ENCODE results near the gene ATF6B.

The ATF6B gene

GRCh38 chr6:32168350-32168749, 40.3 kb upstream of the ATF6B start:
- no peak overlapping the region for H3K4me3 ChIP-seq (ENCODE audit: low read depth in 1 of 2, low read length in 2 of 2)
- H3K27me3 ChIP-seq (ENCODE audit: control insufficient read depth in 1 of 2, insufficient read depth in 2 of 2, low read length in 2 of 2) = no peaks in the 10 kb centered on the region
- no peaks in the 10 kb centered on the region for H3K4me1 ChIP-seq (ENCODE audit: insufficient read depth, low read length)
- no peak overlapping the region for H3K27ac ChIP-seq (ENCODE audit: low read depth, low read length)
- H3K9ac ChIP-seq (ENCODE audit: low read length) = no peak overlapping the region
- peaks cover 71% of the 10 kb centered on the region for H3K36me3 ChIP-seq (ENCODE audit: insufficient read depth, low read length)
- H3K9me3 ChIP-seq (ENCODE audit: low read length) = no peaks in the 10 kb centered on the region

GRCh38 chr6:32167761-32168262, 39.8 kb upstream of the ATF6B start:
- Histone ChIP-seq H3K27me3 (ENCODE audit: control insufficient read depth in 1 of 2, insufficient read depth in 2 of 2, low read length in 2 of 2) (no peaks in the 10 kb centered on the region), H3K27ac (ENCODE audit: low read depth, low read length) (no peak overlapping the region), H3K9ac (ENCODE audit: low read length) (no peak overlapping the region), H3K9me3 (ENCODE audit: low read length) (no peaks in the 10 kb centered on the region), H3K4me3 (ENCODE audit: low read depth in 1 of 2, low read length in 2 of 2) (no peak overlapping the region), H3K36me3 (ENCODE audit: insufficient read depth, low read length) (peaks cover 76% of the 10 kb centered on the region), H3K4me1 (ENCODE audit: insufficient read depth, low read length) (no peaks in the 10 kb centered on the region)

GRCh38 chr6:32167154-32167760, 39.2 kb upstream of the ATF6B start:
- Histone ChIP-seq H3K9me3 (ENCODE audit: low read length) (no peaks in the 10 kb centered on the region), H3K4me3 (ENCODE audit: low read depth in 1 of 2, low read length in 2 of 2) (no peak overlapping the region), H3K36me3 (ENCODE audit: insufficient read depth, low read length) (peaks cover 81% of the 10 kb centered on the region), H3K27ac (ENCODE audit: low read depth, low read length) (no peak overlapping the region), H3K9ac (ENCODE audit: low read length) (no peak overlapping the region), H3K4me1 (ENCODE audit: insufficient read depth, low read length) (no peaks in the 10 kb centered on the region), H3K27me3 (ENCODE audit: control insufficient read depth in 1 of 2, insufficient read depth in 2 of 2, low read length in 2 of 2) (no peaks in the 10 kb centered on the region)

- H3K36me3 ChIP-seq (ENCODE audit: insufficient read depth, low read length) = peaks cover 81% of the 10 kb centered on the region
Measured at GRCh38 chr6:32166411-32167061, 38.5 kb upstream of the ATF6B start.

GRCh38 chr6:32164295-32164694, 36.2 kb upstream of the ATF6B start, which contains the start of gene EGFL8:
Gene EGFL8, plus strand, starts transcription at chr6:32164595. Its CDS starts 1,571 bp downstream, at chr6:32166166.
- H3K27me3 ChIP-seq (ENCODE audit: control insufficient read depth in 1 of 2, insufficient read depth in 2 of 2, low read length in 2 of 2) = no peaks in the 10 kb centered on the region
- no peaks in the 10 kb centered on the region for H3K4me1 ChIP-seq (ENCODE audit: insufficient read depth, low read length)
- H3K27ac ChIP-seq (ENCODE audit: low read depth, low read length) = no peak within 1 kb of the TSS
- H3K4me3 ChIP-seq (ENCODE audit: low read depth in 1 of 2, low read length in 2 of 2) = no peak within 1 kb of the TSS
- no peak within 1 kb of the TSS for H3K9ac ChIP-seq (ENCODE audit: low read length)
- H3K36me3 ChIP-seq (ENCODE audit: insufficient read depth, low read length) = peaks cover 61% of the 10 kb centered on the region
- H3K9me3 ChIP-seq (ENCODE audit: low read length) = no peaks in the 10 kb centered on the region

More at GRCh38 chr6:32166411-32167061, 38.5 kb upstream of the ATF6B start:
- H3K9ac ChIP-seq (ENCODE audit: low read length) = no peak overlapping the region
- H3K4me1 ChIP-seq (ENCODE audit: insufficient read depth, low read length) = no peaks in the 10 kb centered on the region
- no peak overlapping the region for H3K4me3 ChIP-seq (ENCODE audit: low read depth in 1 of 2, low read length in 2 of 2)
- no peaks in the 10 kb centered on the region for H3K27me3 ChIP-seq (ENCODE audit: control insufficient read depth in 1 of 2, insufficient read depth in 2 of 2, low read length in 2 of 2)
- H3K9me3 ChIP-seq (ENCODE audit: low read length) = no peaks in the 10 kb centered on the region
- no peak overlapping the region for H3K27ac ChIP-seq (ENCODE audit: low read depth, low read length)

GRCh38 chr6:32163559-32164258, 35.7 kb upstream of the ATF6B start:
- no peak overlapping the region for H3K4me3 ChIP-seq (ENCODE audit: low read depth in 1 of 2, low read length in 2 of 2)
- H3K4me1 ChIP-seq (ENCODE audit: insufficient read depth, low read length) = no peaks in the 10 kb centered on the region
- no peaks in the 10 kb centered on the region for H3K27me3 ChIP-seq (ENCODE audit: control insufficient read depth in 1 of 2, insufficient read depth in 2 of 2, low read length in 2 of 2)
- peaks cover 59% of the 10 kb centered on the region for H3K36me3 ChIP-seq (ENCODE audit: insufficient read depth, low read length)
- no peak overlapping the region for H3K27ac ChIP-seq (ENCODE audit: low read depth, low read length)
- H3K9ac ChIP-seq (ENCODE audit: low read length) = no peak overlapping the region
- H3K9me3 ChIP-seq (ENCODE audit: low read length) = no peaks in the 10 kb centered on the region

- Histone ChIP-seq H3K9me3 (ENCODE audit: low read length) (no peaks in the 10 kb centered on the region), H3K27ac (ENCODE audit: low read depth, low read length) (no peak overlapping the region), H3K4me3 (ENCODE audit: low read depth in 1 of 2, low read length in 2 of 2) (no peak overlapping the region), H3K36me3 (ENCODE audit: insufficient read depth, low read length) (peaks cover 42% of the 10 kb centered on the region), H3K4me1 (ENCODE audit: insufficient read depth, low read length) (peaks cover 16% of the 10 kb centered on the region), H3K27me3 (ENCODE audit: control insufficient read depth in 1 of 2, insufficient read depth in 2 of 2, low read length in 2 of 2) (no peaks in the 10 kb centered on the region), H3K9ac (ENCODE audit: low read length) (no peak overlapping the region)
Measured at GRCh38 chr6:32158052-32158451, 30.0 kb upstream of the ATF6B start.

GRCh38 chr6:32156891-32157290, 28.8 kb upstream of the ATF6B start:
- no peak overlapping the region for H3K9ac ChIP-seq (ENCODE audit: low read length)
- no peaks in the 10 kb centered on the region for H3K27me3 ChIP-seq (ENCODE audit: control insufficient read depth in 1 of 2, insufficient read depth in 2 of 2, low read length in 2 of 2)
- no peaks in the 10 kb centered on the region for H3K9me3 ChIP-seq (ENCODE audit: low read length)
- no peak overlapping the region for H3K27ac ChIP-seq (ENCODE audit: low read depth, low read length)
- H3K36me3 ChIP-seq (ENCODE audit: insufficient read depth, low read length) = peaks cover 34% of the 10 kb centered on the region
- peaks cover 27% of the 10 kb centered on the region for H3K4me1 ChIP-seq (ENCODE audit: insufficient read depth, low read length)
- no peak overlapping the region for H3K4me3 ChIP-seq (ENCODE audit: low read depth in 1 of 2, low read length in 2 of 2)

GRCh38 chr6:32154514-32155161, 26.6 kb upstream of the ATF6B start:
- no peaks in the 10 kb centered on the region for H3K9me3 ChIP-seq (ENCODE audit: low read length)
- H3K27me3 ChIP-seq (ENCODE audit: control insufficient read depth in 1 of 2, insufficient read depth in 2 of 2, low read length in 2 of 2) = no peaks in the 10 kb centered on the region
- peaks cover 36% of the 10 kb centered on the region for H3K4me1 ChIP-seq (ENCODE audit: insufficient read depth, low read length)
- H3K4me3 ChIP-seq (ENCODE audit: low read depth in 1 of 2, low read length in 2 of 2) = peak overlapping the region; percentile 81 to 96
- peak overlapping the region; percentile 76 for H3K9ac ChIP-seq (ENCODE audit: low read length)
- H3K27ac ChIP-seq (ENCODE audit: low read depth, low read length) = peak overlapping the region; percentile 97
- peaks cover 34% of the 10 kb centered on the region for H3K36me3 ChIP-seq (ENCODE audit: insufficient read depth, low read length)

GRCh38 chr6:32153564-32154513, 25.8 kb upstream of the ATF6B start, which contains the start of gene PPT2:
Gene PPT2, plus strand, starts transcription at chr6:32154141. Its CDS starts 454 bp downstream, at chr6:32154595.
- no peaks in the 10 kb centered on the region for H3K27me3 ChIP-seq (ENCODE audit: control insufficient read depth in 1 of 2, insufficient read depth in 2 of 2, low read length in 2 of 2)
- peak within 1 kb of the TSS; percentile 81 to 96 for H3K4me3 ChIP-seq (ENCODE audit: low read depth in 1 of 2, low read length in 2 of 2)
- H3K36me3 ChIP-seq (ENCODE audit: insufficient read depth, low read length) = peaks cover 32% of the 10 kb centered on the region
- H3K27ac ChIP-seq (ENCODE audit: low read depth, low read length) = peak within 1 kb of the TSS; percentile 97
- H3K9me3 ChIP-seq (ENCODE audit: low read length) = no peaks in the 10 kb centered on the region
- H3K4me1 ChIP-seq (ENCODE audit: insufficient read depth, low read length) = peaks cover 36% of the 10 kb centered on the region
- peak within 1 kb of the TSS; percentile 77 for H3K9ac ChIP-seq (ENCODE audit: low read length)

All from muscle layer of colon (tissue), 2 donors.